HG03558 (cell line): ENCODE results near the gene NTM.

Experiments
- ATAC-seq: cut with Tn5 transposase; IDR thresholded peaks from one replicate; pipeline ENCODE4 v1.9.1; 2021; ENCODE audit warnings: moderate number of reproducible peaks; ENCODE audit not compliant: unreplicated experiment; ENCODE audit errors: extremely low read depth

NTM gene

DNA sequence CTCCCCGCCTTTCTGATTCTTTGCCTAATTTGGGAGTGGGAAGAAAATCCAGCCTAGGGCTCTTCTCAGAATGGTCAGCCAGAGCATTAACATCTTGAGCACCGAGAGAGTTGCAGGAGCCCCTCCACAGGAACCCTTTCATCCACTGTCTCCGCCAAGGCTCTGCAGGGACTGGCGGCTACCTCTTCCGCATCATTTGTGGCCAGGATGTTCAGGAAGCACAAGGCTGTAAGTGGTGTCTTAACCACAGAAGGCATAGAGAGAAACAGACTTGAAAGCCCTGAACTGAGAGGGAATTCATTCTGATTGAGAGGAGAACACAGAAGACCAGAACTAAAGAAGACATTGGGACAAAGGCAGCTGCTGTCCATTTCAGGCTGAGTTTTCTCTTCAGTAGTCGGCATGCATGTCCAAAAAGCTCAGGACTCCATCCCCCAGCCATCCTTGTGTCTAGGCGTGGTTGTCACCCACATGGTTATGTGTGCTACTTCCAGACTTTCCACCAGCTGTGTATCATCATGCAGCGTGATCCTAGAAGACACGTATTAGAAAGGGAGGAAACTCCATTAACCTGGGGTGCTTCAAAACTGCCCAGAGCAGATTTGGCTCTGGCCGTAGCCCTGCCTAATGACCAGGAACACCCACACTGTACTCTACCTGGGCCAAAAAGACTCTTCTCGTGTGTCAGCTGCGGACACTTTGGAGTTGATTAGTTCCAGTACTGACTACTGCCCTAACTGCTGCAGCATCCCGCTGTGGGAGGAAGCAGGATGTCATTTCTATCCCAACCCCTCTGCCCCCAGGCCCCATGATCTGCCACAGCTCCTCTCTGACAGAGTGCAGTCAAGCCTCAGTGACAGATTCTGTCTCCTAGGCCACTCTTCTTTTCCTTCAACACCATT, 725.1 kb downstream of the NTM start:
- no peak for ATAC-seq

GRCh38 chr11:132096132-132096825, 725.9 kb downstream of the NTM start:
- no peak for ATAC-seq

DNA sequence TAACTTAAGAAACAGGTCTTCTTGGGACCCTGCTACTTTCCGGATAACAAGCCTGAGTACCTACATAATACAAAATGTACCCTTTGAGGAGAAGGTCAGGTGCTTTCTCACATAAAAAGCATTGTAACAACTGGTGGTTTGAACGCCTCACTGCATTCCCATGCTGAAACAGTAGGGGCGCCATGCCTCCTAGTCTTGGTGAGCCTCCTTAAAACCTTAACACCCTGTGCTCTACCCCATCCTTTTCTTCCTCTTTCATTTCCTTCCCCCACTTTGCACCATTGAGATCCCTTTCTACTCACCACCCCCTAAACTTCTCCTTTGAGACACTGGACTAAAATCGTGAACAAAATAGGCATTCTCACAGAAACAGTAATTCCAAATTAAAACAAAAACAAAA, 729.3 kb downstream of the NTM start:
- no peak for ATAC-seq

DNA sequence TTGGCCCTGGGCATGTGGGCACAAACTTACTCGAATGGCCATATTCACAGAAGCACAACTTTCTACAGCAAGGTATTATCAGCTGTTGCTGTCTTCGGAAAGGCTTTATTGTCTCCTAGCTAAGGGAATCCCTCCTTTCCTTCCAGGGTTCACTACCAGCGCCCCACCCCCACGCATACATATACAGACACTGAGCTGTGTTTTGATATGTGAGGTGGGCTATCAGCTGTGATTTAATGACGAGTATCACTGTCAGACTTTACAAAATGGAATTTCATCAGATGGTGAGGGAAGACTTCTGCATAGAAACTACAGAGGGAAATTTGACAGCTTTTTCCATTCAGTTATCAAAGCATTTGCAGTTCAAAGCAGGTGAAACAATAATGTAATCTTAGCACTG, 730.2 kb downstream of the NTM start:
- ATAC-seq, result no peak

DNA sequence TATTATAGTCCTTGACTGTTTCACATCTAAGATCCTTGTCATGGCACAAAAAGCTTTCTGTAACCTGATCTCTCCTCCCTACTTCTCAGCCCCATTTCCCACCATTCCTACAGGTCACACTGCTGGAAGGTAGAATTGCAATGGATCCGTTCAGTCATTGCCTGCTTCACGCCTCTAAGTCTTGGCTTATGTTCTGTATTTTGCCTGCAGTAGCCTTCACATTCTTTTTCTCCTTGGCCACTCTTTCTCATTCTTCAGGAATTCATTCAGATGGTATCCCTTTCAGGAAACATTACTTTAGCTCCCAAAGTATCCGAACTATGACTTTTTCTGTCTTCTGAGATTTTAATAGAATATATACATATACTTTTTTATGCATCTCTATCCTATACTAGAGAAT, 731.5 kb downstream of the NTM start:
- ATAC-seq, result no peak

DNA sequence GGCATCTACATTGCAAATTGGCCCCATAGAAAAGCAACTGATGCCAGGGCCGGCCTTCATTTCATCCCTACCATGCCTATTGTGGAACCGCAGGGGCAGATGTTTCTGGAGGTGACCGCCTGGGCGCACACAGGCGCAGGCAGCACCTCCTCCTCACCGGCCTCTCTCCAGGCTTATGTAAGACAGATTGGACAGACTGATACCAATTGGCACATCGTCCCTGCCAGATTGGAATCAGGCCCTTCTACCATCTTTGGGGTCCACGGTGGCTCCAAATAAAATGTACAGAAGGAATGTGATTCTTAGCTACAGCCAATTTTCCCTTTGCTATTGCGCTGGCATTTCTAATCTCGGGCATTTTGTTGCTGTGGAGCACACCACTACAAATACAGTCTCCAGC, 732.6 kb downstream of the NTM start:
- ATAC-seq, result no peak

- no peak for ATAC-seq
Observed at GRCh38 chr11:132106096-132106982, 735.9 kb downstream of the NTM start.

DNA sequence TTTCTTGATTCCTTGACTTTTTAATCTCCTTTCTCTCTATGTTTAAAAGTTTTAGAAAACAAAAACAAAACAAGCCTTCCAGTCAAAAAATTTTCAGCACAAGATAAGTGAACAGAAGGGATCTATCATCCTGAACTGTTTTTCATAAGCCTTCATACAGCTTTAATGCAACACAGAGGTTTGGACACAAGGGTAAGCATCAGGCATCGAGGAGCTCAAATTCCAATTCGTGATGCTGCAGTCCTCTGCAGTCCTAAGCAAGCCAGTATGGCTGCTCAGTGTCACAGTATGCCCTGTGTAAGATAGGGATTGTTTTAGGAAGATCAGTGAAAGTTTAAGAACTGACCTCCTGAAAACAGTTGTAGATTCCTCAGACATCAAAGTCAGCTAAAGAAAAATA, 740.9 kb downstream of the NTM start:
- no peak for ATAC-seq

DNA sequence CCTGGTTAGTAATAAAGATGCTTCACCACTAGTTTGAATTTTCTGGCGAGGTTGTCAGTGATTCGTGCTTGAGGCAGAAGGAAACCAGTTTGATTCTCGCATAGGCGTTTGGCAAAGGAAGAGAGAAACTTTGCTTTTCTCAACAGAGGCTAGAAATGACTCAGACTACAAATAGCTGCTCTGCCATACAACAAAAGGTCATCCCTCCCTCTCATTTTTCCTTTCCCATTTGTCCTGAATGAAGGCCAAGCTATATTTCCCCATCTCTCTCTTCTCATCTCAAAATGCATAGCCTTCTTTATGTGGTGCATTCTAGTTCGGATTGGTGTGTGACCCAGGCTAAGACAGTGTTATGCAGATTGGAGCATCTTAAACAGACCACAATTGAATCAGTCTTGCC, 741.4 kb downstream of the NTM start:
- ATAC-seq, result no peak

- no peak for ATAC-seq
Observed at GRCh38 chr11:132112846-132113245, 742.4 kb downstream of the NTM start.

DNA sequence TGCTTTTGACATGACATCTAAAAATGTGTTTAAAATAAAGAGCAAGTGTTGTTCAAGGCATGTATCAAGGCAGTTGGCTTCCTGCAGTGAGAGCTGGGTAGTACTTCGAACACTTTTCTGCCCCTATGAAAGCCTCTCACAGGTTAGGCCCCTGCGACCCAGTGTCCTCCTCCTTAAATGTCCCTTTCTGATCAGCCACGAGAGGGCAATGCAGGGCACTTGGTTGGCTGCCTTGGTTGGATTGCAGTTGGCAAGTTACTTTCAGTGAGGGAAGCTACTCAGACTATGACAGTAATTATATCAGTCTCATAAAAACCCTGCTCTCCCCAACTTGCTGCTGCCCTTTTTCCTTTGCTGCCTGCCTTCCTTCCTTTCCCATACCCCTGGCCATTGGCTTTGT, 743.8 kb downstream of the NTM start:
- no peak for ATAC-seq

DNA sequence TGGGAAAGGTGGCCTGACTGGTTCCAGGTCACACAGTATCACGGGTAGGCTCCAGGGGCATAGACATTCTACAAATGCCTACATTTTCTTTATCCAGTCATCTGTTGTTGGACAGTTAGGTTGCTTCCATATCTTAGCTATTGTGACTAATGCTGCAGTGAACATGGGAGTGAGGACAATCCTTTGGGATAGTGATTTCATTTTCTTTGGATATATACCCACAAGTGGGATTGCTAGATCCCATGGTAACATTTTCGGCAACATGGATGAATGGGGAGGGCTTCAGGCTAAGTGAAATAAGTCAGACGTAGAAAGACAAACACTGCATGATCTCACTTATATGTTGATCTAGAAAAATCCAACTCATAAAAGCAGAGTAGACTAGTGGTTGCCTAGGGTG, 744.3 kb downstream of the NTM start:
- ATAC-seq, result no peak

- ATAC-seq, result no peak
Observed at GRCh38 chr11:132115454-132115853, 745.0 kb downstream of the NTM start.

DNA sequence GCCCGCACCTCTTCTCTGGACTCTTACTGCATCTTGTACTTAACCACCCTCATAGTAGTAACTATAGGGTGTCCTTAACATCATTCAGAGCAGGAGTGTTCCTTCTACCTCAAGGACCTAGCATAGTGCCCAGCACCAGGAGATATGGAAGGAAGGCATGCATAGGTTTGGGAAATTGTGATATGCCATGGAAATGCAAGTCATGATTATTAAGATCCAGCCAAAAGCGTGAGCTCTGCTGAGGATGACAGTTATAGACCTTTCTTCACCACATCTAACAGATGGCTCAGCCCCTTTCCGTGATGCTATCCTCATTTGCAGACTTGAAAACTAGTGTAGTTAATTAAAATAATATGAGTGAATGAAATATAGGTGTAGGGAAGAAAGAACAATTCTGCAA, 746.1 kb downstream of the NTM start:
- ATAC-seq, result no peak

GRCh38 chr11:132118661-132119060, 748.2 kb downstream of the NTM start:
- no peak for ATAC-seq

- ATAC-seq, result no peak
Observed at GRCh38 chr11:132119573-132119972, 749.2 kb downstream of the NTM start.

DNA sequence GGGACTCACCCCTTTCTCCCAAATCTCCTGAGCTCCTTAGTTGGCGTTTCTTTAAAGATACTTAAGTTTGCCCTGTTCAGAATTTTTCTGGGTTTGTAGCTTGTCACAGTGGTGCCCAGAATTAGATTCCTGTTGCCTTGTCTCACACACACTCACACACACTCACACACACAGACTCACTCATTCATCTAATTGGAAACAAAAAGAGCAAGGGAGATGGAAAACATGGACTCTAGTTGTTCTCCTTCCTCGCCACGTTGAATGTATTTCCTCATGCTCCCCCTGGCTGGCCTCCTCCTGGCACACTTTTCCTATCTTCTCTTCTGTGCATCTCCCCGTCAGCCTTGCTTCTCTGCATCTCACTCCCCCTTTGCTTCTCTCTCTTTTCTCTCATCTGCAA, 752.3 kb downstream of the NTM start:
- ATAC-seq, result no peak

DNA sequence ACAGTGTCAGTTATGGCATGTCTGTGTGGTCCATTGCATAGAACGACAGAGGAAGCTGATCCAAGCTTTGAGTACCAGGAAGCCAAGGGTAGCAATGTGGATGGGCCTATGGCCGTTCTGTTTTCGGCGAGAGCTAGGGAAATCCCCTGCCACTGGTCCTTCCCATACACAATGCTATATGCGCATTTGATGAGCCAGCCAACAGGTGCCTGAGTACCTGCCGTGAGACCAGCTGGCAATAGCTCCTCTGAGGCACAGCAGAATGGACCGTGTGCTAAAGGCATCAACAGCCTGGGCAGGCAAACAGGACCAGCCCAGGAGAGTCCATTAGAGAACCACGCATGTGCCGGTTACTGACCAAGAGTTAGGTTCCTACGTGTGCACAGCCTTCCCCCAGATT, 753.0 kb downstream of the NTM start:
- ATAC-seq, result no peak

GRCh38 chr11:132123854-132124835, 753.7 kb downstream of the NTM start:
- ATAC-seq, result no peak
